ENCODE measurements around the gene WFDC1. TPM values are rescaled to one million over a fixed set of nuclear protein-coding genes. Genes with fewer than 3 reads are reported as not detected.

Gene WFDC1
- total and polyA plus RNA-seq, 4 donors, result 1.0 to 5.2 (median 2.9) TPM

DNA sequence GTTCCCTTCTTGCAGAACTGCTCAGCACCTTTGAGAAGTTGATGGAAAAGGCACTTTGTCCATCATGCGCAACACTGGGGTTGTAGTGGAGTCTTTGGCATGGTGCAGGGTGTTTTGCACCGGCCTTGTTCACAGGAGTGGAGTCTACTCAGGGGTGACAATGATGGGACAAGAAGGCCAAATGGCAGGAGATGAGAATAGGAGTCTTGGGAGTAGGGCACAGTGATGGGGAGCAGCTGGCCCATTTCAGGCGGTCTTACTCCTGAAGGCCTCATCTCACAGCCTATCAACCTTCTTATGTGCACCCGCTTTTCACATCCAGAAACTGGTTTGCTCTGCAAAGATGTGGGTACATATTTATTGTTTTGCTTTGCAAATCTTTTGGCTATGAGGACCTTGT is 41.5 kb upstream of the WFDC1 start (continued):
- TF ChIP-seq, protein P1, sequence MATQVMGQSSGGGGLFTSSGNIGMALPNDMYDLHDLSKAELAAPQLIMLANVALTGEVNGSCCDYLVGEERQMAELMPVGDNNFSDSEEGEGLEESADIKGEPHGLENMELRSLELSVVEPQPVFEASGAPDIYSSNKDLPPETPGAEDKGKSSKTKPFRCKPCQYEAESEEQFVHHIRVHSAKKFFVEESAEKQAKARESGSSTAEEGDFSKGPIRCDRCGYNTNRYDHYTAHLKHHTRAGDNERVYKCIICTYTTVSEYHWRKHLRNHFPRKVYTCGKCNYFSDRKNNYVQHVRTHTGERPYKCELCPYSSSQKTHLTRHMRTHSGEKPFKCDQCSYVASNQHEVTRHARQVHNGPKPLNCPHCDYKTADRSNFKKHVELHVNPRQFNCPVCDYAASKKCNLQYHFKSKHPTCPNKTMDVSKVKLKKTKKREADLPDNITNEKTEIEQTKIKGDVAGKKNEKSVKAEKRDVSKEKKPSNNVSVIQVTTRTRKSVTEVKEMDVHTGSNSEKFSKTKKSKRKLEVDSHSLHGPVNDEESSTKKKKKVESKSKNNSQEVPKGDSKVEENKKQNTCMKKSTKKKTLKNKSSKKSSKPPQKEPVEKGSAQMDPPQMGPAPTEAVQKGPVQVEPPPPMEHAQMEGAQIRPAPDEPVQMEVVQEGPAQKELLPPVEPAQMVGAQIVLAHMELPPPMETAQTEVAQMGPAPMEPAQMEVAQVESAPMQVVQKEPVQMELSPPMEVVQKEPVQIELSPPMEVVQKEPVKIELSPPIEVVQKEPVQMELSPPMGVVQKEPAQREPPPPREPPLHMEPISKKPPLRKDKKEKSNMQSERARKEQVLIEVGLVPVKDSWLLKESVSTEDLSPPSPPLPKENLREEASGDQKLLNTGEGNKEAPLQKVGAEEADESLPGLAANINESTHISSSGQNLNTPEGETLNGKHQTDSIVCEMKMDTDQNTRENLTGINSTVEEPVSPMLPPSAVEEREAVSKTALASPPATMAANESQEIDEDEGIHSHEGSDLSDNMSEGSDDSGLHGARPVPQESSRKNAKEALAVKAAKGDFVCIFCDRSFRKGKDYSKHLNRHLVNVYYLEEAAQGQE (IDR thresholded peaks at IDR 0.05), result no peak
- TF ChIP-seq RXRA (IDR thresholded peaks at IDR 0.05), result no peak
- TF ChIP-seq, protein P2, sequence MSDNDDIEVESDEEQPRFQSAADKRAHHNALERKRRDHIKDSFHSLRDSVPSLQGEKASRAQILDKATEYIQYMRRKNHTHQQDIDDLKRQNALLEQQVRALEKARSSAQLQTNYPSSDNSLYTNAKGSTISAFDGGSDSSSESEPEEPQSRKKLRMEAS (IDR thresholded peaks at IDR 0.05), result no peak
- no peak for TF ChIP-seq YY1 (IDR thresholded peaks at IDR 0.05)
- no peak for TF ChIP-seq FOXA1 (IDR thresholded peaks at IDR 0.05)
- TF ChIP-seq EGR1 (IDR thresholded peaks at IDR 0.05; ENCODE audit: low read depth in 2 of 2), result no peak
- no peak for TF ChIP-seq SP1 (IDR thresholded peaks at IDR 0.05)

DNA sequence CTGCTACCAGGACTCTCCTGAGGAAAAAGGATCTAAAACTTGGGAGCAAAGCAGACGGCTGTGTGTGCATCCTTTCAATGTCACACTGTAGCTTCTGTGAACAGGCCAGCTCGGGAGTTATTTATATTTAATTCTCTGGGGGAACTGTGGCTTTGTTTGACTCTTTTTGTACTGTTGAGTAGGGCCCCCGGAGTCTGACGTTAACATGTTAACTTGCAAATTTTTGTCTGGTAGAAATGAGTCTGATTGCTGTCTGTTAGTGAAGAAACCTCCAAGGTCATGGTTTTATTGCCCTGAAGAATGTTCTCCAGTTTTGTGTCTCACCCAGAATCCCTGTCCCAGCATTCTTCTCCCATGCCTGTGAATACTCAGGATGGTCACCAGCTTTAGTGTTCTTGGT is 40.6 kb upstream of the WFDC1 start:
- no peak for DNase-seq (ENCODE audit: low spot score)
- Histone ChIP-seq H3K36me3 (ENCODE audit: control insufficient read depth in 4 of 4, insufficient read depth in 3 of 4, low read depth in 1 of 4, low read length in 3 of 4) (no peaks in the 10 kb centered on the region), H3K9me3 (ENCODE audit: control insufficient read depth in 4 of 4, low read length in 3 of 4) (peaks cover 0 to 3% (median 1%) of the 10 kb centered on the region in 4 donors), H3K4me3 (ENCODE audit: low read depth in 1 of 3, low read length in 3 of 3) (no peak overlapping the region), H3K27ac (ENCODE audit: low read depth in 1 of 2, low read length in 2 of 2) (no peak overlapping the region), H3K27me3 (ENCODE audit: control insufficient read depth in 4 of 4, insufficient read depth in 4 of 4, low read length in 3 of 4) (peaks cover 0 to 2% (median 0%) of the 10 kb centered on the region in 4 donors), H3K4me1 (ENCODE audit: control insufficient read depth in 4 of 4, insufficient read depth in 4 of 4, low read length in 3 of 4) (no peaks in the 10 kb centered on the region), H3K9ac (ENCODE audit: low read depth in 1 of 2, low read length in 2 of 2) (no peak overlapping the region)
- TF ChIP-seq FOXA1 (IDR thresholded peaks at IDR 0.05) (no peak), TAF1 (conservative IDR thresholded peaks at IDR 0.05) (no peak), NR2F2 (IDR thresholded peaks at IDR 0.05) (no peak), FOXA2 (IDR thresholded peaks at IDR 0.05) (no peak), EGR1 (IDR thresholded peaks at IDR 0.05; ENCODE audit: low read depth in 2 of 2) (no peak), SP1 (IDR thresholded peaks at IDR 0.05) (no peak), RXRA (IDR thresholded peaks at IDR 0.05) (no peak), YY1 (IDR thresholded peaks at IDR 0.05) (no peak), JUND (IDR thresholded peaks at IDR 0.05) (no peak), RAD21 (IDR thresholded peaks at IDR 0.05) (no peak), HNF4G (IDR thresholded peaks at IDR 0.05) (no peak), HNF4A (conservative IDR thresholded peaks at IDR 0.05) (no peak)
- TF ChIP-seq, protein P1 (IDR thresholded peaks at IDR 0.05), result no peak
- TF ChIP-seq, protein P3, sequence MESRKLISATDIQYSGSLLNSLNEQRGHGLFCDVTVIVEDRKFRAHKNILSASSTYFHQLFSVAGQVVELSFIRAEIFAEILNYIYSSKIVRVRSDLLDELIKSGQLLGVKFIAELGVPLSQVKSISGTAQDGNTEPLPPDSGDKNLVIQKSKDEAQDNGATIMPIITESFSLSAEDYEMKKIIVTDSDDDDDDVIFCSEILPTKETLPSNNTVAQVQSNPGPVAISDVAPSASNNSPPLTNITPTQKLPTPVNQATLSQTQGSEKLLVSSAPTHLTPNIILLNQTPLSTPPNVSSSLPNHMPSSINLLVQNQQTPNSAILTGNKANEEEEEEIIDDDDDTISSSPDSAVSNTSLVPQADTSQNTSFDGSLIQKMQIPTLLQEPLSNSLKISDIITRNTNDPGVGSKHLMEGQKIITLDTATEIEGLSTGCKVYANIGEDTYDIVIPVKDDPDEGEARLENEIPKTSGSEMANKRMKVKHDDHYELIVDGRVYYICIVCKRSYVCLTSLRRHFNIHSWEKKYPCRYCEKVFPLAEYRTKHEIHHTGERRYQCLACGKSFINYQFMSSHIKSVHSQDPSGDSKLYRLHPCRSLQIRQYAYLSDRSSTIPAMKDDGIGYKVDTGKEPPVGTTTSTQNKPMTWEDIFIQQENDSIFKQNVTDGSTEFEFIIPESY (IDR thresholded peaks at IDR 0.05), result no peak
- 68% methylated on average over 4 of the region's 4 CpGs for WGBS

Measured in liver (tissue), 9 donors.